Bronchial epithelial cell (primary cell): ENCODE results near the gene DLGAP4. TPM values are rescaled to one million over a fixed set of nuclear protein-coding genes. Genes with fewer than 3 reads are reported as not detected.
A peak's percentile ranks its signal among the peaks of the same experiment; 100 is the strongest.

Source experiments
- DNase-seq: peaks from one replicate; pipeline ENCODE4 v3.0.0-alpha.2; 2010; ENCODE audit warnings: low read depth
- FAIRE-seq: peaks from 2 replicates; lab custom pipeline; 2011; peaks lifted over from hg19 to GRCh38; lab: Jason Lieb, UNC
- H3K27me3 ChIP-seq: 2 replicates; pipeline ENCODE4 v1.5.1; 2011; ENCODE audit warnings: low read length; ENCODE audit not compliant: control insufficient read depth, insufficient read depth
- H3K36me3 ChIP-seq: 2 replicates; pipeline ENCODE4 v1.5.1; 2011; ENCODE audit warnings: low read length; ENCODE audit not compliant: control insufficient read depth, insufficient read depth
- H3K4me3 ChIP-seq: 2 replicates; pipeline ENCODE4 v1.5.1; 2011; ENCODE audit warnings: mild to moderate bottlenecking, low read depth, low read length, control low read depth
- total RNA-seq: library from RNA; depleted of rRNA; stranded (reverse); fragments of >200 nt; gene quantifications from 2 replicates; pipeline ENCODE4 v1.2.1, GENCODE V29; 2014
- TF ChIP-seq, protein P1 (sequence below): IDR thresholded peaks from 2 replicates; pipeline ENCODE4 v1.5.1; 2011; ENCODE audit warnings: mild to moderate bottlenecking, moderate library complexity, low read length, control low read depth, inconsistent platforms; ENCODE audit not compliant: insufficient read depth, severe bottlenecking

Gene DLGAP4
- total RNA-seq, 1 donor from 2014 or later = 5.5 TPM

DNA sequence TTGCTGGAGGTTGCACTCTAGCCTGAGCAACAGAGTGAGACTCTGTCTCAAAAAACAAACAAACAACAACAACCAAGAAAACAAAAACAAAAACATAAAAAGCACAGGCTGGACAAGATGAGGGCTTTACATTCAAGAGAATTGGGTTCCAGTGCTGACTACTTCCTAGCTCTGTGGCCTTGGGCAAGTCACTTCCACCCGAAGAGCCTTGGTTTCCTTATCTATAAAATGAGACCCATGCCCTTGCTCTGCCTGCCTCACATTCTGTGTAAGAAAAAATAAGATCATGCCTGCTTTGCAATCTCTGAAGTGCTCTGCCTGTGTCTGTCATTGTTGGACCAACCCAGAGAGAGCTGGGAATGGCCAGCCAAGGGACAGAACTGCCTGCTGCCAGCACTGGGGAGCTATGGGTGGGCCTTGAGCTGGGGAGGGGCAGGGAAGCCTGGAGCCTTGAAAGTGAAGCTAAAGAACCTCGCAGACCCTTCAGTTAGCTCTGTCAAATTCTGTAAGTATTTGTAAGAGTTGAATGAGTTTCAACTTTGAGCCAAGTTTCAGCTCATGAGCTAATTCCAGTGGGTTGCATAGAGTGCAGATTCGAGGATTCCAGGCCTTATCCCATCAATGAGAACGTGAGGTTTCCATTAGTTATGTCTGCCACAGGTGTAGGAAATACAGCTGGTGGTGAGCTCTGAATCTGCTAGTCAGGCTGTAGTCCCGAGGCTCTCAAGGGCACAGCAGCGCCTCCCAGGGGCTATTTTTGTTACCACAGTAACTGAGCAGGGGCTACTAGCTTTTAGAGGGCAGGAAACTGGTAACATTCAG is 93.2 kb downstream of the DLGAP4 start:
- FAIRE-seq (no peak), DNase-seq (peak; percentile 43)
- Histone ChIP-seq H3K36me3 (no peaks in the 10 kb centered on the region), H3K4me3 (no peak overlapping the region), H3K27me3 (peaks cover 2% of the 10 kb centered on the region)
- TF ChIP-seq, protein P1, sequence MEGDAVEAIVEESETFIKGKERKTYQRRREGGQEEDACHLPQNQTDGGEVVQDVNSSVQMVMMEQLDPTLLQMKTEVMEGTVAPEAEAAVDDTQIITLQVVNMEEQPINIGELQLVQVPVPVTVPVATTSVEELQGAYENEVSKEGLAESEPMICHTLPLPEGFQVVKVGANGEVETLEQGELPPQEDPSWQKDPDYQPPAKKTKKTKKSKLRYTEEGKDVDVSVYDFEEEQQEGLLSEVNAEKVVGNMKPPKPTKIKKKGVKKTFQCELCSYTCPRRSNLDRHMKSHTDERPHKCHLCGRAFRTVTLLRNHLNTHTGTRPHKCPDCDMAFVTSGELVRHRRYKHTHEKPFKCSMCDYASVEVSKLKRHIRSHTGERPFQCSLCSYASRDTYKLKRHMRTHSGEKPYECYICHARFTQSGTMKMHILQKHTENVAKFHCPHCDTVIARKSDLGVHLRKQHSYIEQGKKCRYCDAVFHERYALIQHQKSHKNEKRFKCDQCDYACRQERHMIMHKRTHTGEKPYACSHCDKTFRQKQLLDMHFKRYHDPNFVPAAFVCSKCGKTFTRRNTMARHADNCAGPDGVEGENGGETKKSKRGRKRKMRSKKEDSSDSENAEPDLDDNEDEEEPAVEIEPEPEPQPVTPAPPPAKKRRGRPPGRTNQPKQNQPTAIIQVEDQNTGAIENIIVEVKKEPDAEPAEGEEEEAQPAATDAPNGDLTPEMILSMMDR = peak; percentile 48

DNA sequence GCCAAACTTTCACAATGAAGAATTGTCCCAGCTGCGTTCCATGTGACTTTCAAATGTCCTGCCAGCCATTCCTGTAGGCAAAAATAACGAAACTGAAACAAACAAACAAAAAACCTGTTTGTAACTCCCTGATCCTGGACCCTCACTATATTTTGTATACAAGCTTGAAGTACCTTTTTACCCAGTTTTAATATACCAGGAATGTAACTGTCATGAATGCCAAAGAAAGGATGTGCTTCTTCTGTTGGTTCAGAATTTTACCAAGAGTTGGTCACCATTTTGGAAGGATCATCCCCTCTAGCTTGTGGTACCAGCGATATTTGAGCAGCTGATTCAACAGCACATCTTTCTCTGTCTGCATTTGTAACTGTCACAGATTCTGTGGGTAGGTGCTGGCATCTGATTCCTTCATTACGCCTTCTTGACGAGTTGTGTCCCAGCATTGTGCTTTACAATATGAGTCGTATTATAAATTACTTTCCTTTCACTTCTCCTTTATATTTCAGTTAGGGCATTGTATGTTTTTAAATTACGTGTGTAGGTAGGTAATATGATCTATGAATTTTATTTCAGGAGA is 93.9 kb downstream of the DLGAP4 start:
- peaks cover 2% of the 10 kb centered on the region for H3K27me3 ChIP-seq
- FAIRE-seq (no peak), DNase-seq (no peak)
- no peak overlapping the region for H3K4me3 ChIP-seq
- H3K36me3 ChIP-seq = no peaks in the 10 kb centered on the region
- TF ChIP-seq, protein P1 = no peak

DNA sequence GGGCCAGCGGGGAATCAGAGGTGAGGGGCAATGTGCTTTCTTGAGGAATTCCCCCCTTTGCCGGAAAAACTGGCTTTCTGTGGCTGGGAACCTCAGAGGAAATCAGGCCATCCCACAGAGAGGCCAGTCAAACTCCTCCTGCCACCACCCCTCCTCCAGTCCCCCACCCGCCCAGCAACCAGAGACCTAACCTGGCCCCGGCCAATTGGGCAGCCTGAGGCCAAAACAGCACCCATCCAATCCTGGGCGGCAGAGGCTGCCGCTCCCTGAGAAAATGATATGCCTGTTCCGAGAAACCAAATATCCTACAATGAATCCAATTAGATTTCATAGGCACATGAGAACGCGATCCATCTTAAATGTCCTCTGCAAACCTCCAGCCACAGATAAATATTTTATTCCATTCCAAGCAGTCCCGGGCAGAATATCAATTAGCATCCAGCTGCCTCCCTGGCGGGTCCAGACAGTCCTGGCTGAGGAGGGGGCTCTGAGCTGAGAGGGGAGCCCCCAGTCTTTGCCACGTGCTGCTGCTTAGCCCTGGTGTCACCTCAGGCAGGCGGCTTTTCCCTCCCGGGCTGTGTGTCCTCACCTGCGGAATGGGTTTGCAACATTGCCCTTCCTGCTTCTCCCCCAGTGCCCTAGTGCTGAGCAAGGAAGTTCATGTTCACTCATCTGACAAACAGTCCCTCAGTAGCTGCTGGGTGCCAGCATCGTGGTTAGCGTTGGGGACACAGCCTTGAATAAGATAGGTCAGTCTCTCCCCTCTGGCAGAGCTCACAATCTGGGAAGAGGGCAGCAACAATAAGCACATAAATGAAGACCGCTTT is 95.0 kb downstream of the DLGAP4 start:
- TF ChIP-seq, protein P1 = no peak
- Histone ChIP-seq H3K36me3 (no peaks in the 10 kb centered on the region), H3K27me3 (peaks cover 2% of the 10 kb centered on the region), H3K4me3 (no peak overlapping the region)
- no peak for DNase-seq
- FAIRE-seq = no peak

DNA sequence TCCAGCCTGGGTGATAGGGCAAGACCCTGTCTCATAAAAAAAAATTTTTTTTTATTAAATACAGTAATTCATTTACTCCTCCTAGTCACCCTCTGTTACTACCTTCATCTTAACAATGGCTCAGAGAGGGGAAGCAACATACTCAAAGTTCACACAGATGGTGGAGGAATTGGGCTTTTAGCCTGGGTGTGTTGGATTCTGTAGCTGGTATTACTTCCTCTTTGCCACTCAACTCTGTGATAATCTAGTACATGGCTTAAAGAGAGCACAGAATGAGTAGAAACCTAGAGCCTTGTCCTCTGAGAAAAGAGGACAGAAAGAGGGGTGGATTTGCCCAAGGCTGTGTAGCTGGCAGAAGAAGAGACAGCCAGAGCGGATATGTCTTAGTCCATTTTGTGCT is 96.6 kb downstream of the DLGAP4 start:
- no peaks in the 10 kb centered on the region for H3K36me3 ChIP-seq

DNA sequence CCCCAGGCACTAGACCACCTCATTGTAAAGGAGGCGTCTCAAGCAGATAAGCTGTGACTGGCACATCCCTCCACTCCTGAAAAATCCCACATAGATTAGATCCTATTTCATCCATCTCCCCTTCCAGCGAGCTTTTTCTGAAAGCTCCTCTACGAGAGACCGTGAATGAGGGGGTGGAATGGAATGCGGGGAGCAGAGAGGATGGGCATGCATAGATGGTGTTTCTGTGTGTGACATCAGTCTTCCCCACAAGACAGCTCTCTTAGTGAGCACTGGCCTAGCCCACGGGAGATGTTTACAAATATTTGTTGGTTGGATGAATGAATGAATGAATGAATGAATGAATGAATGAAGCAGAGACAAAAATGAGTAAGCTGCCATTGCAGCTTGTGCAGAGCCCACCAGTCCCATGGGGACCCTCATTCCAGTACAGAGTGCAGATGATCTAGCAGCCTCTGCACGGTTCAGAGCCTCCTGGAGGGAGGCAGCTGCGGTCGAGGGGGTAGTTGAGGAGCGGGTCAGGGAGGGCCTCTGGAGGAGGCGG is 98.4 kb downstream of the DLGAP4 start:
- H3K36me3 ChIP-seq = no peaks in the 10 kb centered on the region
- TF ChIP-seq, protein P1 = no peak
- peaks cover 2% of the 10 kb centered on the region for H3K27me3 ChIP-seq
- FAIRE-seq = no peak
- no peak overlapping the region for H3K4me3 ChIP-seq
- no peak for DNase-seq

More for the DNA sequence above, 96.6 kb downstream of the DLGAP4 start:
- FAIRE-seq (no peak), DNase-seq (no peak)
- Histone ChIP-seq H3K4me3 (no peak overlapping the region), H3K27me3 (peaks cover 2% of the 10 kb centered on the region)
- TF ChIP-seq, protein P1 = no peak
